ENCODE data around the gene SHLD1. TPM values are rescaled to one million over a fixed set of nuclear protein-coding genes. Genes with fewer than 3 reads are reported as not detected.

The SHLD1 gene
- total RNA-seq, 4 donors from 2014 or later: 4.0 to 11.7 (median 4.7) TPM

DNA sequence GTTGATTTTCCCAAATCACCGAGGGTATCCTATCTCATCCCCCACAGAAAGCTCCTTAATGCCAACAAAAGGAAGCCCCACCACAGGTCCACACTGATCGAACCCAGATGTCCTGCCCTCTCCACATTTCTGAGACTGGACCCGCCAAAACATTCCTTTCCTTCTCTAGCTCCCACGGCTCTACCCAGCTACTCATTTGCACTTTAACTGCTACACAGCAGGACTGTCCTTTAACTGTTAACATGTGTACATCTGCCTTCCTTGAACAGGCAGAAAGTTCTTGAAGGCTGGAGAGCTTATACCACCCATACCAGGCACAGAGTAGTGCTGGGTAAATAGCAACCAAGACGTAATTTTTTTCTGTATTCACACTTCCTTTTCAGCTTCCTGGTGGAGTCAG, 131.5 kb downstream of the SHLD1 start:
- DNase-seq: no peak
- intact Hi-C loops (cut with DNase I): no loop called here
- no peaks in the 10 kb centered on the region for H3K9me3 ChIP-seq
- no peaks in the 10 kb centered on the region for H3K36me3 ChIP-seq
- no peak overlapping the region for H3K4me3 ChIP-seq (replicated peaks in 1 of 3)
- H3K27ac ChIP-seq: no peak overlapping the region
- TF ChIP-seq, protein P1, sequence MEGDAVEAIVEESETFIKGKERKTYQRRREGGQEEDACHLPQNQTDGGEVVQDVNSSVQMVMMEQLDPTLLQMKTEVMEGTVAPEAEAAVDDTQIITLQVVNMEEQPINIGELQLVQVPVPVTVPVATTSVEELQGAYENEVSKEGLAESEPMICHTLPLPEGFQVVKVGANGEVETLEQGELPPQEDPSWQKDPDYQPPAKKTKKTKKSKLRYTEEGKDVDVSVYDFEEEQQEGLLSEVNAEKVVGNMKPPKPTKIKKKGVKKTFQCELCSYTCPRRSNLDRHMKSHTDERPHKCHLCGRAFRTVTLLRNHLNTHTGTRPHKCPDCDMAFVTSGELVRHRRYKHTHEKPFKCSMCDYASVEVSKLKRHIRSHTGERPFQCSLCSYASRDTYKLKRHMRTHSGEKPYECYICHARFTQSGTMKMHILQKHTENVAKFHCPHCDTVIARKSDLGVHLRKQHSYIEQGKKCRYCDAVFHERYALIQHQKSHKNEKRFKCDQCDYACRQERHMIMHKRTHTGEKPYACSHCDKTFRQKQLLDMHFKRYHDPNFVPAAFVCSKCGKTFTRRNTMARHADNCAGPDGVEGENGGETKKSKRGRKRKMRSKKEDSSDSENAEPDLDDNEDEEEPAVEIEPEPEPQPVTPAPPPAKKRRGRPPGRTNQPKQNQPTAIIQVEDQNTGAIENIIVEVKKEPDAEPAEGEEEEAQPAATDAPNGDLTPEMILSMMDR (IDR thresholded peaks at IDR 0.05): no peak
- no peak for TF ChIP-seq POLR2A (IDR thresholded peaks at IDR 0.05)
- 51 to 56% methylated on average over 5 of the region's 5 CpGs for WGBS, 2 donors
- no peaks in the 10 kb centered on the region for H3K4me1 ChIP-seq
- H3K27me3 ChIP-seq: no peaks in the 10 kb centered on the region

DNA sequence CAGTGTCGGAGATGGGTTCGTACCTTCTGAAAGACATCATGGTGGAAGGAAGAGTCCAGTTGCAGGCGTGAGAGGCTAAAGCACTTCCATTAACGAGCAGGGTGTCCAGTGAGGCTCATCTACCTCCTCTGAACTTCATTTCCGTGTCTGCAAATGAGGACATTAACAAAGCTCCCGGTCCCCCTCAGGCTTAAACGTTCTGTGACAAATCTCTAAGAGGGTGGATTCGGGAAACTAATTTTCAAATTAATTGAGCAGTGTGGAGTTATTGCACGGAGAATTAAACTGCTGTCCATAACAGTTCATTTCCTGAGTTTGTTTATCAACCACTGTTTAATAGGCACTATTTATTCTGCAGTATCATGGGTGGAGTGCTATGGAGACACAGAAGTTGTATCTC, 132.0 kb downstream of the SHLD1 start:
- Histone ChIP-seq H3K36me3 (no peaks in the 10 kb centered on the region), H3K9me3 (no peaks in the 10 kb centered on the region), H3K27ac (no peak overlapping the region), H3K4me1 (no peaks in the 10 kb centered on the region), H3K4me3 (replicated peaks in 1 of 3) (no peak overlapping the region), H3K27me3 (no peaks in the 10 kb centered on the region)
- intact Hi-C loops (cut with DNase I): no loop called here
- 75 to 76% methylated on average over 9 of the region's 9 CpGs for WGBS, 2 donors
- no peak for DNase-seq
- TF ChIP-seq, protein P1 (IDR thresholded peaks at IDR 0.05): no peak
- TF ChIP-seq POLR2A (IDR thresholded peaks at IDR 0.05): no peak

DNA sequence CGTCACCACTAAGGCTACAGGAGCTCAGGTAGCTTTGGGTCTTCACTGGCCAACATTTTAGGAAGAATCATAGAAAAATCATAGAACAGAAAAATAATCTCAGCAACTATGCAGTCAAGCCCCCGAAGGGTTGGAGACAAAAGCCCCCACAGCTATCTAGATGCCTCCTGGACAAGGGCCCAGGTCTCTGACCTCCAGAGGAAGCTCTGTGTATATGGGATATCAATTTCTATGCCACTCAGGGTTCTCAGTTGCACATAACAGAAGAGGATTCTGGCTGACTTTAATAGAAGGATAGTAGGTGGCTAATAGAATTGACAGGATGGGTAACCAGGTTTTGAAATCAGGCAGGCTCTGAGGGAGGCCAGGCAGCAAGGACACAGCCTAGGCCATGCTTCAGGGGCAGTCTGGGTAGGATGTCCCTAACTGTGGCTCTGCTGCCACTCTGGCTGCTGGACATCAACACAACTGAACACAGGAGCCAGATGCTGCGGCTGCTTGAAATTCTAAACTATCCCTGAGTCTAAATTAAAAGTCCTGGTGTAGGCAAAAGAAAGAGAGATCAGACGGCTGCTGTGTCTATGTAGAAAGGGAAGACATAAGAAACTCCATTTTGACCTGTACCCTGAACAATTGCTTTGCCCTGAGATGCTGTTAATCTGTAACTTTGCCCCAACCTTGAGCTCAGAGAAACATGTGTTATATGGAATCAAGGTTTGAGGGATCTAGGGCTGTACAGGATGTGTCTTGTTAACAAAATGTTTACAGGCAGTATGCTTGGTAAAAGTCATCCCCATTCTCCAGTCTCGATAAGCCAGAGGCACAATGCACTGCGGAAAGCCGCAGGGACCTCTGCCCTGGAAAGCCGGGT, 134.5 kb downstream of the SHLD1 start:
- no peak overlapping the region for H3K27ac ChIP-seq
- H3K36me3 ChIP-seq: no peaks in the 10 kb centered on the region
- TF ChIP-seq POLR2A (IDR thresholded peaks at IDR 0.05): no peak
- TF ChIP-seq, protein P1 (IDR thresholded peaks at IDR 0.05): no peak
- no peaks in the 10 kb centered on the region for H3K9me3 ChIP-seq
- intact Hi-C loops (cut with DNase I): no loop called here
- no peaks in the 10 kb centered on the region for H3K4me1 ChIP-seq
- H3K27me3 ChIP-seq: no peaks in the 10 kb centered on the region
- no peak overlapping the region for H3K4me3 ChIP-seq (replicated peaks in 1 of 3)
- WGBS, 2 donors: 82 to 86% methylated on average over 5 to 8 of the region's 8 CpGs
- DNase-seq: no peak

DNA sequence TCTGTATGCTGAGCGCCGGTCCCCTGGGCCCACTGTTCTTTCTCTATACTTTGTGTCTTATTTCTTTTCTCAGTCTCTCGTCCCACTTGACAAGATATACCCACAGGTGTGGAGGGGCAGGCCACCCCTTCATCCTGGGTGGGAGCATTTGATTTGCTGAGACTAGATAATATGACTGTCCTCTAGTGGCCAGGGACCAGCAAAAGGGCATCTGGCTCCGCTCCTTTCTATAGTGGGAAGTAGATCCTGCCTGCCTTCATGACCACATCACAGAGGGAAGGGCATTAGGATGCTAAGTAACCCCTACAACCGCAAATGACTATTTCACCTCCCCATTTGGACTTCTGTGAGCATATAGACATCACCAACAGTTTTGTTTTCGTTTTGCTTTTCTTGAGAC, 135.7 kb downstream of the SHLD1 start:
- H3K27ac ChIP-seq: no peak overlapping the region
- intact Hi-C loops (cut with DNase I): no loop called here
- H3K36me3 ChIP-seq: no peaks in the 10 kb centered on the region
- no peaks in the 10 kb centered on the region for H3K27me3 ChIP-seq
- TF ChIP-seq, protein P1 (IDR thresholded peaks at IDR 0.05): no peak
- TF ChIP-seq POLR2A (IDR thresholded peaks at IDR 0.05): no peak
- H3K4me3 ChIP-seq (replicated peaks in 1 of 3): no peak overlapping the region
- 84 to 89% methylated on average over 6 of the region's 6 CpGs for WGBS, 2 donors
- no peak for DNase-seq
- no peaks in the 10 kb centered on the region for H3K4me1 ChIP-seq
- no peaks in the 10 kb centered on the region for H3K9me3 ChIP-seq

DNA sequence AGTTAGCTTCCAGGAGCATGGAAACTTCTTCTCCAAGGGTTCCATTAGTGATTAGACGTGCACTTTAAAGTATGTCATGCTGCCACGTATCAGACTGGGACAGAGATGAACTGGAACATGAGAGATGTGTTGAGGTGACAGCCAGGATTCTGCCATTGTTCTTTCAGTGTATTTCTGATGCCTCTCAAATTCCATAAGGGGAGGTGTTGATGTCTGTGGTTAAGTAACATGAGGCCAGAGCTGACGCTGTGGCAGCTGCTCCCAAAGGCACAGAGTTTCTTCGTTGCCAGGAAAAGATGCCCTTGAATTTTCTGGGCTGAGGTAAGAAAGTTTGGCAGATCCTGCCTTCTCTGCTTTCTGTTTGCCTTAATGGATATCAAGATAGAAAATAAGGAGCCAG, 136.6 kb downstream of the SHLD1 start:
- H3K4me1 ChIP-seq: no peaks in the 10 kb centered on the region
- H3K27me3 ChIP-seq: no peaks in the 10 kb centered on the region
- no peak overlapping the region for H3K27ac ChIP-seq
- no peak for DNase-seq
- 64 to 70% methylated on average over 4 of the region's 4 CpGs for WGBS, 2 donors
- no peak for TF ChIP-seq POLR2A (IDR thresholded peaks at IDR 0.05)
- TF ChIP-seq, protein P1 (IDR thresholded peaks at IDR 0.05): no peak
- no peak overlapping the region for H3K4me3 ChIP-seq (replicated peaks in 1 of 3)
- intact Hi-C loops (cut with DNase I): no loop called here
- no peaks in the 10 kb centered on the region for H3K36me3 ChIP-seq
- no peaks in the 10 kb centered on the region for H3K9me3 ChIP-seq
